NCI-H187 treated with DMSO at 0.1 percent for 48 hours (cell line): Measurements from ENCODE around the gene DNALI1.
"Not testable (repeated sequence)": the region's sequence is repeated elsewhere in the genome, so short reads cannot be mapped to it uniquely, and the experiment has no call there.

ENCODE experiments used
- DNase-seq: peaks from one replicate; lab custom pipeline; 2025; lab: John Stamatoyannopoulos, UW

Gene DNALI1

DNA sequence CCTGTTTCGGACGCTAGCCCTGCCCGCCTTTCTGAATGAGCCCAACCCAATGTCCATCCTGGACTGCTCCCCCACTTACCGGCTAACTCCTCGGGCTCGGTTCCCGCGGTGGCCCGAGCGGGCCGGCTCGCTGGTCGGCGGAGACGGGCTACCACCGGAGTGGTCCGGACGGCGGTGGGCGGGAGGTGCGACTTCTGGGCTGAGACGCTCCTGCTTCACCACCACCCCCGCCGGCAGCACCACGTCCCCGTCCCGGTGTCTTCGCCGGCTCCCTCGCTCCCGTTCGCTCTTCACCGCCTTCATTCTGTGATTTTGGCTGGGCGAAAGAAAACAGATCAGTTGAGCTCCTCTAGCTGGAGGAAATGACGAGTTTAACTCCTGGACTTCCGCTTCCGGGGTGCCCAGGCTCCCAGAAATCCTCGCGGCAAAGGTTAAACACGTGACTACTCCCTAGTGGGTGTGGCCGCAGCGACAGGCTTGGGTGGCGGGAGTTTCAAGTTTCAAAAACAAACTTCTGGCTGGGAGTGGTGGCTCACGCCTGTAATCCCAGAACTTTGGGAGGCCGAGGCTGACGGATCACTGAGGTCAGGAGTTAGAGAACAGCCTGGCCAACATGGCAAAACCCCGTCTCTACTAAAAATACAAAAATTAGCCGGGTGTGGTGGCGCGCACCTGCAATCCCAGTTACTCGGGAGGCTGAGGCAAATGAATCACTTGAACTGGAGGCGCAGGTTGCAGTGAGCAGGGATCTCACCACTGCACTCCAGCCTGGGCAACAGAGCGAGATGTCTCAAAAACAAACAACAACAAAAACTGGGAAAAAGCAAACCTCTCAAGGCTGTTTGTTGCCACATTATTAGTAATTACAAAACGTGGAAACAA is 2.6 kb upstream of the DNALI1 start, which contains the start of gene SNIP1:
SNIP1 (minus strand) TSS at position 367 of the 882 bp plus-strand sequence; CDS start at position 303, 64 bp downstream.
- DNase-seq = peak; percentile 66

DNA sequence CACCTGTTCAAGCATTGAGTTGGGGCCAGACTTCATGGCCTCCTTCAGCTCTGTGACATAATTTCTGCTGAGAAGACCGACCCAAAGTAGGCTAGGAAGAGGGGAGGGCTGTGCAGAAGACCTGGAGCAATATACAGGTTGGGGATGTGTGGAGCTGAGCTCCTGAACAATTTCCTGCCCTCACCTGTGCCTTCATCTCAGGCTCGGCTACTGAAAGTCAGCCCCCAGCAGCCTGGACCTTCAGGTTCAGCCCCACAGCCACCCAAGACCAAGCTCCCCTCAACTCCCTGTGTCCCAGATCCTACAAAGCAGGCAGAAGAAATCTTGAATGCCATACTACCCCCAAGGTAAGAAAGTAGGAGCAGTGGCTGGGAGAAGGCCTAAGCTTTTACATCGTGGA is 662 bp downstream of the DNALI1 start:
- DNase-seq = no peak

DNA sequence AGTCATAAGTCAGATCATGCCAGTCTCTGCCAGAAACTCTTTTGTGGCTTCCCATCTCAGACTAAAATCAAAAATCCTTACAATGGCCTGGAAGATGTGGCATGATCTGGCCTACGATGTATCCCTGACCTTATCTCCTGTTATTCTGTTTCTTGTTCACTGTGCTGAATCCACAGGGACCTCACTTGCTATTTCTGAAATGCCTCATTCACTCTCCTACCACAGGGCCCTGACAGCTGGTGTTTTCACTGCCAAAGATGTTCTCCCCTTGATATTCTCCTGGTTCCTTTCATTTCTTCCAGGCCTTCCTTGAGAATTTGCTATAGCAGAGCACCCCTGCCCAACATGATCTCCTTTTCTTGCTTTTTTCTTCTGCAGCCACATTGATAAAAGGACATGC is 1.7 kb downstream of the DNALI1 start:
- DNase-seq = no peak

DNA sequence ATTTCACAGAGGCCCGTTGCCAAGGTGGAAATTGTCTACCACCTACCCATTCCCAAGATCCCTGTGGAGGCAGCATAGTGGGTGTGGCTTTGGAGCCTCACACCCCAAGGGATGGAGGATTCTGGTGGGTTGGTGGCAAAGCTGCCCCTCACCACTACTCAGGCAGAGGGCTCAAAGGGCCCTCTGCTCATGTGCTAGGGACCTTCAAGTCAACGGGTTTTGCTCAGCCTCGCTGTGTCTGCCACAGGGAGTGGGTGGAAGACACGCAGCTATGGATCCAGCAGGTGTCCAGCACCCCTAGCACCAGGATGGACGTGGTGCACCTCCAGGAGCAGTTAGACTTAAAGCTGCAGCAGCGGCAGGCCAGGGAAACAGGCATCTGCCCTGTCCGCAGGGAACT is 2.3 kb downstream of the DNALI1 start:
- no peak for DNase-seq

DNA sequence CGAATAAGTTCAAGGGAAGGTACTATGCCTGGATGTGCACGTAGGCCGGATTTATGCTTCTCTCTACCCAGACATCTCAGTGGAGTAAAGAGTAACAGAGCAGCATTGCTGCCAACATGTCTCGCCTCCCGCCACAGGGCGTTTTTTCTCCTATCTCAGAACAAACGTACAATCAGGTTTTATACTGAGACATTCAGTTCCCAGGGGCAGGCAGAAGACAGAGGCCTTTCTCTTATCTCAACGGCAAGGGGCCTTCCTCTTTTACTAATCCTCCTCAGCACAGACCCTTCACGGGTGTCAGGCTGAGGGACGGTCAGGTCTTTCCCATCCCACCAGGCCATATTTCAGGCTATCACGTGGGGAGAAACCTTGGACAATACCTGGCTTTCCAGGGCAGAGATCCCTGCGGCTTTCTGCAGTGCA is 3.2 kb downstream of the DNALI1 start:
- not testable (repeated sequence) for DNase-seq

DNA sequence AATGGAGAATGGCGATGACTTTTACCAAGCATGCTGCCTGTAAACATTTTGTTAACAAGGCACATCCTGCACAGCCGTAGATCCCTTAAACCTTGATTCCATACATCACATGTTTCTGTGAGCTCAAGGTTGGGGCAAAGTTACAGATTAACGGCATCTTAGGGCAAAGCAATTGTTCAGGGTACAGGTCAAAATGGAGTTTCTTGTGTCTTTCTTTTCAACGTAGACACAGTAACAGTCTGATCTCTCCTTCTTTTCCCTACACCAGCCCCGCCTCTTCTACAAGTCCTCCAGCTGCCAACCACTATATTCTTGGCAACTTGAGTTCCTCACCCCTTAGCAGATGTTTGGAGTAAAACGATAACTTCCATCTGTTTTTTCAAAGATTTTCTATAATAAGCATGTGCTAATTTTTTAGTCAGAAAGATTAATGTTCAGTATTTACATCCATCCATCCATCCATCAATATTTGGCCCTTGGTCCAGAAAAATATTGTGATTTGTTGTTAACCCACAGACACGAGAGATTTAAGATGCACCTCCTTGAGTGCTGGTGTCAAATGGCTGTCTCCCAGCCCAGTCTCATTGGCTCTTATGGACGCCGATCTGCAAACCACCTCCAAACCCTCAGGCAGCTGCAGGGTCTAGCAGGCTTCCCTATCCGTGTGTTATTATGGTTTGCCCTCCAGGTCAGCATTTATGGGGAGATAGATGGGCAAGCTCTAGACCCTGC is 3.8 kb downstream of the DNALI1 start:
- no peak for DNase-seq

DNA sequence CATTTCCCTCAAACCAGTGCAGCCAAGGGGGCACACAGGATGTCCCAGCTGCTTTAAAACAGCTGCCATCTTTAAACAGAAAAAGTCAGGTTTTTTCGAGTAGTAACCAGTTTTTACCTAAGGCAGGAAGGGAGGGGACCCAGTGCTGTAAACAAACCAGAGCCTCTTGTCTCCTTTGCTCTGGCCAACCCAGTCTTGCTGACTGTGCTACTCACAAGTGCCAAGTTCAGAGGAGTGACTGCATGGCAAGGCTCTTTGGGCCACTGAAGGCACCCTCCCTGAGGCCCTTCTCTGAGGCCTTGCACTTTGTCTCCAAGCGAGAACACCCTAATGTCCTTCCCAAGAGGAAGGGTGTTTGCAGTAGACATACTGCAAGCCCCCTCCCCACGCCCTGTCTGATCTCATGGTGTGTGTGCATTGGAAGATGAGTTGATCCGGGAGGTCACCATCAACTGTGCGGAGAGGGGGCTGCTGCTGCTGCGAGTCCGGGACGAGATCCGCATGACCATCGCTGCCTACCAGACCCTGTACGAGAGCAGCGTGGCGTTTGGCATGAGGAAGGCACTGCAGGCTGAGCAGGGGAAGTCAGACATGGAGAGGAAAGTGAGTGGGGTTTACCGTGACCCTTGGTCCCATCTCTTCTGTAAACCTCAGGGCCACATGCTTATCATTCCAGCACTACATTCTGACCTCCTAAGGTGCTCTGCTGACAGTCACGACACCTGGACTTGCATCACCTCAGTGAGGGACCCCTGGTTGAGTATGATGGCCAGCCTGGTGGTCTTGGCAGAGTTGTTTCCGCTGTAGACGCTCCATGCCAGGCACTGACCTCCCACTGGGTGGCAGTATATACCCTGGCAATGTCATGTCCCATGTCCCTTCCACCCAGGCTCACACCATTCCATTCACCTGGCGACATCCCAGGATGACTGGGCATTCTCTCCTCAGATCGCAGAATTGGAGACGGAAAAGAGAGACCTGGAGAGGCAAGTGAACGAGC is 4.7 kb downstream of the DNALI1 start:
- DNase-seq = no peak

DNA sequence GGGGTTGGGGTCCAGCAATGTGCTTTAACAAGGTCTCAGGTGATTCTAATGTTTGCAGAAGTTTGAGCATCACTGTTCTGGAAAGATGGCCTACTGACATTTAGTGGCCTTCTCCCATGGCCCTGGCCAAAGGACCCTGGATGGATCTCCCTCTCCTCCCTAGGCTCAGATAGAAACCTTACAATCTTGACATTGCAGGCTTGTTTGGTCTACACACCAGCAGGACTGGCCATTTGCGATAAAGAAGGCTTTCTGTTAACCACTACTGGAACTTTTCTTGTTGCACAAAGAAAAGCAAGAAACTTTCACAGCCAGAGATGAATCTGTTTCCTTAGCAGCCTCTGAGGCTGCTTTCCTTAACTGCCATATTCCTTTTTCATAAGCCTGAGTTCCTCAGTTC is 6.2 kb downstream of the DNALI1 start:
- DNase-seq = no peak

DNA sequence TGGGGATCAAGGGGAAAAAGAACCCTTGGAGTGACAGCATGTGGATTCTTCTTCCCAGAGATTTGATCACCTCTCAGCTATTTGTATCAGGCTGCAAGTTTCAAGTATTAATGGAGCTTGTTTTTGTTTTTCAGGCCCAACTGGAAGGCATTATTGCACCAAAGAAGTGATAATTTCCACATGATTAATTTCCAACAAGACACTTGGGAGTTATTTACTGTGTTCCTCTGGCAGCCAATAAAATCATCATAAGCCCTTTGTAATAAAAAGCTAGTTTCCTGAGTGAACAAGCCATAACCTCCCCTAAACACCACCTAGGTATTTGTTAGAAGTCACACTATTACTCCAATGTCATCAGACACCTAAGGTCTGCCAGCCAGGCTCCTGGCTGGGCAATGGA is 8.2 kb downstream of the DNALI1 start:
- no peak for DNase-seq

DNA sequence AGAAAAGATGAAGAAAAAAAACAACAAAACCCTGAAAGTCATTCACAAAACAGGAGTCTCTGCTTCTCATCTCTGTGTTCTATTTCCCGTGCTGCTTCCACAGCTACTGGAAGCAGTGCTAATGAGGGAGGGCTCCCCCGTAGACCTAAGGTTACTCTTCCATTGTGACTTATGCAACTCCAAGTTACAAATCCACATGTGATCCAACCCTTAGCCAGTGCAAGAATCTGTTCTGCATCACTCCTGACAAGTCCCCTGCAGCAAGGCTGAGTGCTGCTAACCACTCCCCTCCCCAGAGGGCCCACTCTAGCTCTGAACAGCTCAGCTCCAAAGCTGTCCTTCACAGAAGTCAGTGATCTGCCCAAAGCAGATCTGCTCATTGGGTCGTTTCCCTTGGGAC is 10.3 kb downstream of the DNALI1 start:
- DNase-seq = no peak

DNA sequence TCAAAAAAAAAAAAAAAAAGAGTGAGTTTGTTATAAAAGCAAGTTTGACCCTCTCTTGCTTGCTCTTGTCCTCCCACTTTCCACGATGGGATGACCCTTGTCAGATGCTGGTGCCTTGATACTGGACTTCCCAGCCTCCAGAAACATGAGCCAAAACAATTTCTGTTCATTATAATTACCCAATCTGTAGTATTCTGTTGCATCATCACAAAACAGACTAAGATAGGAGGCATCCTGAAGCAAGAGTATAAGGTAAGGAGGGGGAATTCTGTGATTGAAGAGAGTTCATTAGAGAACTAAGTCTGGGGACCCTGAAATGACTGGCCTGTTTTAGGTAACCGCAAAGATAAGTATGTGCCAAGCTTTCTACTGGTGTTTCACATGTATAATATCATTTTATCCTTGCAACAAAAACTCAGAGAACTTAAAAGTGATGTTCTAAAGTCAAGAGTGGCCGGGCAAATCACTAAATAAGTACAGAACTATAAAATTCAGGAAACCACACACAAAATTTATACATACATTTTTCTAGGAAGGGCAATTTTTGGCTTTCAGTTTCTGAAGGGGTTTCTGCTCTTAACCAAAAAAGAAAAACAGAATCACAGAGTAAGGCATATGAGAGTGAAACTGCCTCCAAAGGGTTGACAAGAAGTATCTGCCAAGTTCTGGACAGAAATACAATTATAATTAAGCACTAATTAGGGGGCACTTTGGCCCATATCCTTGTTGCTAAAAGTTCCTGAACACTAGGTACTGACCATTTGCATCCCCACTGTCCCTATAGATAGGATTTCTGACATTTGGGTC is 14.0 kb downstream of the DNALI1 start:
- no peak for DNase-seq

DNA sequence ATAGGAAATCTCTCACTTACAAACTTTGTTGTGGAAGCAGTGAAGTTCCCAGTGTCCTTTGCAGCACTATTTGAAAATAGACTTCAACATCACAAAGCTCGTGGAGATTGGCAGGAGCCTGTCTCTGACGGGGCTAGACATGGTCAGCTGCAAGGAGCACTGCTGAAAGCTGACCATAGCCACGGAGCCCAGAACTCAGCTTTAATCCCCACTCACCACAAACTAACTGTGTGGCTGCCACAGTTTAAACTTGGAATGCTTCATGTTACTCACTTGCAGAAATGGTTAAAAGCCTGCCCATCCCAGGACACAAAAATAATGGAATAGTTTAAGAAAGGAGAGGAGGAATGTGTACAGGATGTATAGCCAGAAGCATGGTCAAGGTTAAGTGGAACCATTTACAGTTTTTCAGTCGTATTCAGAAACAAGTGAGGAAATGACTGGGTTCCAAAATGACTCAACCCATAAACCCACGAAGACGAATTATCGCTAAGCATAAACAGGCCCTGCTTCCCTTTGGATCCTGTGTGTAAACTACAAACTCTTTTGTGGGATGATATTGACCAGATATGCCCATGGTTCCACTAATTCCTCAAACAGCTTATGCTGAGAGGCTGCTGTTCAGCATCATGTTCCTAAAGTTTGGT is 18.2 kb downstream of the DNALI1 start:
- no peak for DNase-seq

DNA sequence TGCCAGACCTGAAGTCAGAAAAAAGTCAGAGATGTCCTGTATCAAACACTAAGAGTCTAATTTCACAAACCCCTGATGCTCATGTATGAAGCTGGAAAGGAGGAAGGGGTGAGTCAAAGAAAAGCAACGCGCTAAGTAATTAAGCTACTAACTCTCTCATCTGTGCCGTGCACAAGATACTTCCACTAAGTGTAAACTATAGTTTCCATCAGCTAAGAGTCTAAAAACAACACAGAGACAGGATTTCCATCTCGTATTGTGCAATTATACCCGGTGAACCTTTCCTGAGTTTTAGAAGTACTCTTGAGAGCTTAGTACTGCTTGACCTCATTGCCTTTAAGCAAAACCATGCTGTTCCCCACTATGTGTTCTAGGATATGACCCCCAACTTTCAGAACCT is 19.0 kb downstream of the DNALI1 start:
- DNase-seq = no peak

DNA sequence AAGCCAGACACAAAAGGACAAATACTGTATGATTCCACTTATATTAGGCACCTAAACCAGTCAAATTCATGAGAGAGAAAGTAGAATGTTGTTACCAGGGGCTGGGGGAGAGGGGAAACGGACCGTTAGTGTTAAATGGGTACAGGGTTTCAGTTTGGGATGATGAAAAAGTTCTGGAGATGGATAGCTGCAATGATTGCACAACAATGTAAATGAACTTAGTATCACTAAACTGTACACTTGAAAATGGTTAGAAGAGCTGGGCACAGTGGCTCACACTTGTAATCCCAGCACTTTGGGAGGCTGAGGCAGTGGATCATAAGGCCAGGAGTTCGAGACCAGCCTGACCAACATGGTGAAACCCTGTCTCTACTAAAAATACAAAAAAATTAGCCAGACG is 27.8 kb downstream of the DNALI1 start:
- DNase-seq = not testable (repeated sequence)

DNA sequence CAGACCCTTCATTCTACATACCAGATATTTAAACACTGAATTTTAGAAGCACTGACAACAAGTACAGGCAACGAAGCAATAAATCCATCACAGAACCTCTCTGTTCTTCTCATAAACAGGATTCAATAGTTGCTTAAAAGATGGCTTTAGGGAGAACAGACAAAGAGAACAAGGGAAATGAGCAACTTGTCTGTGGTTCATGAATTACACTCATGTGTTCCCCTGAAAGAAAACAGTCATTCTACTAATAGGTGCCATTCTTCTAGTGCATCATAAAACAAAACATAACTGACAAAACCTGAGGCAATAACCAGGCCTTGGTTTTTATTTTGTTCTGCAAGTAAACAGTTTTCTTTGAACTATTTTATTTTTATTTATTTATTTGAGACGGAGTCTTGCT is 32.2 kb downstream of the DNALI1 start:
- no peak for DNase-seq

DNA sequence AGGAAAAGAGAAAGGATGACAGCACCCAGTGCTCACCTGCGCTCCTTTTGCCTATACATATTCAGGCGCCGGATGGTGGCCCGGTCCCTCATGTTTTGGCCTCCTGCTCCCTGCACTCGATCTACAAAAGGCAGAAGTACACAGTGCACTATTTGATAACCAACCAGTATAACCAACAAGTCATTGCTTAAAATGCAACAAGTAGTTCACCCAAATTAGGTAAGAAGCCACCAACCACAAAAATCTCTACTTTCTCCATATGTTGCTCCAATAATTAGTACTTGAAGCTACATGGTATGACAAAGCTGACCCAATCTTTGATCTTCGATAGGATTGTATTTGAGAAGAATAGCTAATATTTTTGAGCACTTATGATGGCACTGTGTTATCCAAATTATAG is 37.0 kb downstream of the DNALI1 start:
- DNase-seq = no peak

DNA sequence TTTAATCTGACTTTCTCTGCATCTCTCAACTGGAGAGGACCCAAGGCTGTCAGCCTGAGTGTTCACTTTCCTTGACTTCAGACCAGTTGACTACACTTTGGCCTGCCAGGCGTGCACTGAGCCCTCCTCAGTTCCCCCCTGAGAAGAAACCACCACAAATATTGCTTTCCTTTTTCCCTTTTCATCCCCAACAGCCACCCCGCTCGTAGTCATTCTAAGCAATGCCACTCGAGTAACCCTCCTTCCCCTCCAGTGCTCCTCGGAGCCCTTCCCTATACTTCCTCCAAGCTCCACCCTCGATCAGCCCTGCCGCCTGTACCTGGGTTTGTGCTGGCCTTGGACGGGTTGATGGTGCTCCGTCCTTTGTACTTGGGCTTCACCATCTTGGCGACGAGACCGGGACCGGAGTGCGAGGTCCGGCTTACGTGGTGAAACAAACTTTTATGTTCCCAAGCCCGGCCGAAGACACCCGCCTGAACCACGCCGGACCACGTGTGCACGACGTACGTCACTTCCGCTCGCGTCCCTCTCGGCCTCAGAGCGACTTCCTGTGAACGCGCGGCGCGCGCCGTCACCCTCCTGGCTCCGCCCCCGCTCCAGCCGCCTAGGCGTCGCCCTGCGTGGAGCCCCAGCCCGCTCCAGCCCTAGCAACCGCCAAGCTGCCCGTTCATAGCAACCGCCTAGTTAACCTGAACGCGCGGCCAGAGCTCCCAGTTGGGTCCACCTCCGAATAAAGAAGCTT is 38.9 kb downstream of the DNALI1 start, which contains the start of gene GNL2:
GNL2 (minus strand) TSS at position 498 of the 742 bp plus-strand sequence; CDS start at position 383, 115 bp downstream.
- peak; percentile 61 for DNase-seq

DNA sequence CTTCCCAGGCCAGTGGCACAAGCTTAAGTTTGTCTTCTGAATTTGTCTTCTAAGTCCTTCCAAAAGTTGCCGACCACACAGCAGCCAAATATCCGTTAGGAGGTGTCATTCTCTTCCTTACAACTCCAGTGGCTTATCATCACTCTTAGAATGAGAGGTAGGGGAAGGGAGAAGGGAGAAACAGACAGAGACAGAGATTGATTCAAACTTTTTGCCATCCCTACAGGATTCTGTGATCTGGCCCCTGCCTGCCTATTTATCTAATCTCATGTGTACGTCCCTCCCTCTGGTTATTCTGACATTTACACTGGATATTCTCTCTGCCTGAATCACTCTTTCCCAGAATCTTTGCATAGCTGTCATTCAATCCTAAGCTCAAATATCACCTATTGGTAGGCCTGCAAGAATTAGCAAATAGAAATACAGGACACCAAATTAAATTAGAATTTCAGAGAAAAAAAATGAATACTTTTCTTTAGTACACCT is 39.5 kb downstream of the DNALI1 start:
- no peak for DNase-seq

DNA sequence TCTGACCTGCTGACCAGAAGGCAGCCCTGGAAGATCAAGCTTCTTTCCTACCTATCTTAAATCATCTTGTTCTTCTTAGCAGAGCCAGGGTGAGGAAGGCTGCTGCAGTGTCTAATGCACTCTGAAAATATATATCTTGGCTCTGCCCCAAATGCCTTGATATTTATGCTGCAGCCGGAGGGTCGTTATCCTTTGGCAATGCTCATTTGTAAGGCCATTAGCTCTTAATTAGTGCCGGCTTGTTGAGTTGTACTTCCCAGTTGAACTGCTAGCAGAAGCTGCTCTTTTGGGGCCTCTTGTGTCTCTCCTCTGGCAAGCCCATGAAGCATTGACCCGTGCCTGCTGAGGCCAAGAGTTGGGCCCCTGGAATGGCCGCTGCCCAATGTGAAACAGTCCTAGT is 43.2 kb downstream of the DNALI1 start:
- DNase-seq = no peak

DNA sequence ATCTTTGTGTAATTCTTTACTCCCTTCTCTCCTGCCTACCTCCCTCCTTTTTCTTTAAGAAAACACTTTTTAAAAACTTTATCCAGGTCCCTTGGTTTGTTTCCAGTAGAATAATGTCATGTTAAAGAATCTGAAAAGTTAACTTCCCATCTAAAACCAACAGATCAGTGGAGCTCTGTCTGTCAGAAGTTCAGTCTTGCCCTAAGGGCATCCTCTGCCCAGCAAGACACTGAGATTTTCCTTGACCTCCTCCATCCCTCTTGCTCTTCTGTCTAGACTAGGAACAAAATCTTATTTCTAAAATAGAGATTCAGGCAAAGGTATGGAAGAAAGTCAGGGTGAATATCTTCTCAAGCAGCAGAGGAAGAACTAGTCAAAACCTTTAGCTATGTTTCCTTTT is 44.7 kb downstream of the DNALI1 start:
- DNase-seq = no peak
